Activated T-cell treated with anti-CD3 and anti-CD28 coated beads, Interleukin-2, amount 50 U/mL, for 24 hours (primary cell): ENCODE results near the gene PDE11A.
"Not testable (repeated sequence)": the region's sequence is repeated elsewhere in the genome, so short reads cannot be mapped to it uniquely, and the experiment has no call there.

Experiments
- DNase-seq: peaks from one replicate; pipeline ENCODE4 v3.0.0-alpha.2; 2020
- H3K27ac Mint-ChIP-seq: 2 replicates; pipeline ENCODE4 v1.8.0; 2020; ENCODE audit warnings: mild to moderate bottlenecking, mixed read lengths
- H3K27me3 Mint-ChIP-seq: 2 replicates; pipeline ENCODE4 v1.8.0; 2020; ENCODE audit warnings: mixed read lengths
- H3K36me3 Mint-ChIP-seq: 2 replicates; pipeline ENCODE4 v1.8.0; 2020; ENCODE audit warnings: low read depth, mixed read lengths
- H3K4me1 Mint-ChIP-seq: 2 replicates; pipeline ENCODE4 v1.8.0; 2020; ENCODE audit warnings: low read depth, mixed read lengths
- H3K4me3 Mint-ChIP-seq: 2 replicates; pipeline ENCODE4 v1.8.0; 2020; ENCODE audit warnings: mild to moderate bottlenecking, moderate library complexity, mixed read lengths
- H3K9me3 Mint-ChIP-seq: 2 replicates; pipeline ENCODE4 v1.8.0; 2020; ENCODE audit warnings: mixed read lengths

PDE11A gene

GRCh38 chr2:178059681-178060080 lies 12.9 kb downstream of the PDE11A start:
- no peak for DNase-seq

GRCh38 chr2:178059111-178059510 lies 13.5 kb downstream of the PDE11A start:
- no peak overlapping the region for H3K27ac Mint-ChIP-seq
- H3K36me3 Mint-ChIP-seq = no peaks in the 10 kb centered on the region
- DNase-seq = no peak
- H3K4me3 Mint-ChIP-seq = no peak overlapping the region
- no peaks in the 10 kb centered on the region for H3K9me3 Mint-ChIP-seq
- peaks cover 12% of the 10 kb centered on the region for H3K27me3 Mint-ChIP-seq
- H3K4me1 Mint-ChIP-seq = no peaks in the 10 kb centered on the region

More at GRCh38 chr2:178059681-178060080, 12.9 kb downstream of the PDE11A start:
- H3K9me3 Mint-ChIP-seq = no peaks in the 10 kb centered on the region
- no peaks in the 10 kb centered on the region for H3K36me3 Mint-ChIP-seq
- no peak overlapping the region for H3K4me3 Mint-ChIP-seq
- H3K4me1 Mint-ChIP-seq = no peaks in the 10 kb centered on the region
- peaks cover 15% of the 10 kb centered on the region for H3K27me3 Mint-ChIP-seq
- no peak overlapping the region for H3K27ac Mint-ChIP-seq

- no peak overlapping the region for H3K27ac Mint-ChIP-seq
- H3K36me3 Mint-ChIP-seq = no peaks in the 10 kb centered on the region
- peaks cover 4% of the 10 kb centered on the region for H3K27me3 Mint-ChIP-seq
- no peak for DNase-seq
- H3K9me3 Mint-ChIP-seq = no peaks in the 10 kb centered on the region
- no peaks in the 10 kb centered on the region for H3K4me1 Mint-ChIP-seq
- H3K4me3 Mint-ChIP-seq = no peak overlapping the region
Observed at GRCh38 chr2:178057179-178057680, 15.3 kb downstream of the PDE11A start.

GRCh38 chr2:178056345-178056744 lies 16.2 kb downstream of the PDE11A start:
- H3K4me3 Mint-ChIP-seq = no peak overlapping the region
- no peak overlapping the region for H3K27ac Mint-ChIP-seq
- H3K4me1 Mint-ChIP-seq = no peaks in the 10 kb centered on the region
- H3K9me3 Mint-ChIP-seq = no peaks in the 10 kb centered on the region
- H3K36me3 Mint-ChIP-seq = no peaks in the 10 kb centered on the region
- peaks cover 3% of the 10 kb centered on the region for H3K27me3 Mint-ChIP-seq
- DNase-seq = no peak

- H3K27me3 Mint-ChIP-seq = peaks cover 15% of the 10 kb centered on the region
- H3K9me3 Mint-ChIP-seq, DNase-seq, H3K4me3 Mint-ChIP-seq, H3K27ac Mint-ChIP-seq, H3K4me1 Mint-ChIP-seq, H3K36me3 Mint-ChIP-seq: not testable (repeated sequence)
Observed at GRCh38 chr2:178051257-178051656, 21.3 kb downstream of the PDE11A start.

GRCh38 chr2:178047391-178047790 lies 25.2 kb downstream of the PDE11A start:
- Mint-ChIP-seq H3K9me3 (no peaks in the 10 kb centered on the region), H3K27ac (no peak overlapping the region), H3K36me3 (no peaks in the 10 kb centered on the region), H3K4me3 (no peak overlapping the region), H3K4me1 (no peaks in the 10 kb centered on the region), H3K27me3 (peaks cover 15% of the 10 kb centered on the region)
- no peak for DNase-seq

GRCh38 chr2:178044836-178045235 lies 27.7 kb downstream of the PDE11A start:
- Mint-ChIP-seq H3K9me3 (no peaks in the 10 kb centered on the region), H3K4me3 (no peak overlapping the region), H3K36me3 (no peaks in the 10 kb centered on the region), H3K27me3 (peaks cover 12% of the 10 kb centered on the region), H3K4me1 (no peaks in the 10 kb centered on the region), H3K27ac (no peak overlapping the region)
- DNase-seq = no peak

- Mint-ChIP-seq H3K4me3 (no peak overlapping the region), H3K27me3 (peaks cover 12% of the 10 kb centered on the region), H3K4me1 (no peaks in the 10 kb centered on the region), H3K9me3 (no peaks in the 10 kb centered on the region), H3K36me3 (no peaks in the 10 kb centered on the region), H3K27ac (no peak overlapping the region)
- DNase-seq = no peak
Observed at GRCh38 chr2:178043266-178043665, 29.3 kb downstream of the PDE11A start.

- H3K4me3 Mint-ChIP-seq, H3K36me3 Mint-ChIP-seq, H3K27ac Mint-ChIP-seq, H3K4me1 Mint-ChIP-seq, H3K27me3 Mint-ChIP-seq, DNase-seq: not testable (repeated sequence)
- H3K9me3 Mint-ChIP-seq = peaks cover 12% of the 10 kb centered on the region
Observed at GRCh38 chr2:178033583-178033982, 39.0 kb downstream of the PDE11A start.

- Mint-ChIP-seq H3K27ac (no peak overlapping the region), H3K4me1 (no peaks in the 10 kb centered on the region), H3K4me3 (no peak overlapping the region), H3K36me3 (no peaks in the 10 kb centered on the region), H3K27me3 (peaks cover under 1% of the 10 kb centered on the region), H3K9me3 (peaks cover 4% of the 10 kb centered on the region)
- no peak for DNase-seq
Observed at GRCh38 chr2:178029342-178029741, 43.2 kb downstream of the PDE11A start.

- H3K4me1 Mint-ChIP-seq = no peaks in the 10 kb centered on the region
- H3K9me3 Mint-ChIP-seq = no peaks in the 10 kb centered on the region
- no peak for DNase-seq
- no peak overlapping the region for H3K27ac Mint-ChIP-seq
- H3K36me3 Mint-ChIP-seq = no peaks in the 10 kb centered on the region
- no peak overlapping the region for H3K4me3 Mint-ChIP-seq
- H3K27me3 Mint-ChIP-seq = peaks cover 6% of the 10 kb centered on the region
Observed at GRCh38 chr2:178025551-178026185, 46.9 kb downstream of the PDE11A start.

GRCh38 chr2:178018141-178018540 lies 54.4 kb downstream of the PDE11A start:
- Mint-ChIP-seq H3K9me3 (no peaks in the 10 kb centered on the region), H3K4me3 (no peak overlapping the region), H3K36me3 (no peaks in the 10 kb centered on the region), H3K27me3 (peaks cover 8% of the 10 kb centered on the region), H3K27ac (no peak overlapping the region), H3K4me1 (no peaks in the 10 kb centered on the region)
- DNase-seq = no peak

- H3K36me3 Mint-ChIP-seq = no peaks in the 10 kb centered on the region
- H3K27ac Mint-ChIP-seq = no peak overlapping the region
- no peaks in the 10 kb centered on the region for H3K9me3 Mint-ChIP-seq
- no peak for DNase-seq
- H3K4me1 Mint-ChIP-seq = no peaks in the 10 kb centered on the region
- no peak overlapping the region for H3K4me3 Mint-ChIP-seq
- H3K27me3 Mint-ChIP-seq = peaks cover 3% of the 10 kb centered on the region
Observed at GRCh38 chr2:178016612-178017011, 56.0 kb downstream of the PDE11A start.

- Mint-ChIP-seq H3K9me3 (no peaks in the 10 kb centered on the region), H3K27me3 (no peaks in the 10 kb centered on the region), H3K36me3 (no peaks in the 10 kb centered on the region), H3K4me1 (no peaks in the 10 kb centered on the region), H3K27ac (no peak overlapping the region), H3K4me3 (no peak overlapping the region)
- DNase-seq = no peak
Observed at GRCh38 chr2:178012639-178013038, 59.9 kb downstream of the PDE11A start.

GRCh38 chr2:178009813-178010212 lies 62.8 kb downstream of the PDE11A start:
- H3K27me3 Mint-ChIP-seq = no peaks in the 10 kb centered on the region
- DNase-seq = no peak
- no peaks in the 10 kb centered on the region for H3K9me3 Mint-ChIP-seq
- no peaks in the 10 kb centered on the region for H3K4me1 Mint-ChIP-seq
- no peaks in the 10 kb centered on the region for H3K36me3 Mint-ChIP-seq
- H3K4me3 Mint-ChIP-seq = no peak overlapping the region
- no peak overlapping the region for H3K27ac Mint-ChIP-seq
